GM21526 (cell line): Measurements from ENCODE around the gene ITPRIP.

Source experiments
- ATAC-seq: cut with Tn5 transposase; IDR thresholded peaks from one replicate; pipeline ENCODE4 v1.9.1; 2021; ENCODE audit warnings: moderate library complexity; ENCODE audit not compliant: unreplicated experiment, low FRiP score

The ITPRIP gene

GRCh38 chr10:104327745-104328645 is 10.3 kb downstream of the ITPRIP start:
- no peak for ATAC-seq

- no peak for ATAC-seq
These were observed 11.2 kb downstream of the ITPRIP start for GRCh38 chr10:104326991-104327610.

GRCh38 chr10:104325436-104326435 is 12.5 kb downstream of the ITPRIP start:
- ATAC-seq = no peak

GRCh38 chr10:104324931-104325330 is 13.3 kb downstream of the ITPRIP start:
- ATAC-seq = no peak

- no peak for ATAC-seq
These were observed 14.0 kb downstream of the ITPRIP start for GRCh38 chr10:104324221-104324686.

GRCh38 chr10:104323760-104324201 is 14.5 kb downstream of the ITPRIP start:
- no peak for ATAC-seq

- no peak for ATAC-seq
These were observed 15.2 kb downstream of the ITPRIP start for GRCh38 chr10:104323085-104323484.

- ATAC-seq = no peak
These were observed 15.9 kb downstream of the ITPRIP start for GRCh38 chr10:104322416-104322782.

GRCh38 chr10:104321725-104322415 is 16.4 kb downstream of the ITPRIP start:
- no peak for ATAC-seq

- ATAC-seq = no peak
These were observed 17.0 kb downstream of the ITPRIP start for GRCh38 chr10:104321226-104321625.

GRCh38 chr10:104318810-104319741 is 19.2 kb downstream of the ITPRIP start:
- no peak for ATAC-seq

- no peak for ATAC-seq
These were observed 19.9 kb downstream of the ITPRIP start for GRCh38 chr10:104318326-104318725.

GRCh38 chr10:104317726-104318299 is 20.5 kb downstream of the ITPRIP start:
- no peak for ATAC-seq

GRCh38 chr10:104317269-104317710 is 21.0 kb downstream of the ITPRIP start:
- ATAC-seq = no peak

GRCh38 chr10:104316321-104317099 is 21.8 kb downstream of the ITPRIP start:
- no peak for ATAC-seq

- no peak for ATAC-seq
These were observed 22.8 kb downstream of the ITPRIP start for GRCh38 chr10:104315486-104315921.

GRCh38 chr10:104314591-104315485 is 23.4 kb downstream of the ITPRIP start:
- no peak for ATAC-seq
